GM12892 (cell line): ENCODE results near the gene LARGE1.

Experiments
- POLR2A ChIP-seq: IDR thresholded peaks from 2 replicates; pipeline ENCODE4 v1.6.1; 2011; ENCODE audit warnings: low read depth, low read length, control low read depth
- POLR2AphosphoS5 ChIP-seq: IDR thresholded peaks from 2 replicates; pipeline ENCODE4 v1.6.1; 2011; ENCODE audit warnings: low read depth, low read length, control low read depth
- TAF1 ChIP-seq: IDR thresholded peaks from 2 replicates; pipeline ENCODE4 v1.6.1; 2011; ENCODE audit warnings: low read depth, mild to moderate bottlenecking, control low read depth, low read length, borderline replicate concordance

DNA sequence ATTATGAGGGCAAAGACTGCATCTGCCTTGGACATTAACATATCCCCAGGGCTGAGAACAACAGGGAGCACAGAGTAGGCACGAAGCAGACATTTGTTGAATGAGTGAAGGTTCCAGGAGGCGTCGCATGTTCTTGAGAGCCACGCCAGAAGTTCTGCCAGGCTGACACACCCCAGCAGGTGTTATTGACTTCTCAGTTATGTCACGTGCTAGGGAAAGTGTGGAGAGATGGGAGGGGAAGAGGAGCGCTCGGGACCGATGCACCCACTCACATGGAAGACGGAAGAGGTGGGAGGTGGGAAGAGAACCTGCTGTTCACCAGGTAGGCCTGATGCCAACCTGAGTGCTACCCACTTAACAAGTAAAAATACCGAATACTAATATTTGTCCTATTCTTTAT is 232.8 kb downstream of the LARGE1 start:
- no peak for TF ChIP-seq POLR2A
- no peak for TF ChIP-seq TAF1
- TF ChIP-seq POLR2AphosphoS5: no peak
